Panc1 (cell line): ENCODE data around the gene HTR3C. TPM values are rescaled to one million over a fixed set of nuclear protein-coding genes. Genes with fewer than 3 reads are reported as not detected.

ENCODE experiments used
- ATAC-seq: fragments of 200-7000 bp; cut with Tn5 transposase; 2 replicates; pipeline ENCODE4 v1.9.1; 2020; ENCODE audit warnings: mild to moderate bottlenecking, moderate library complexity
- BruUV-seq: library from RNA; stranded (reverse); fragments of 400-500 nt; replicated peaks from 2 replicates; lab custom pipeline; 2021; lab: Mats Ljungman, UMichigan
- CTCF ChIA-PET: fragments of 300-600 bp; sonication (Branson Sonifier 250); formaldehyde crosslinking; loops from one replicate; lab custom pipeline; 2022; ENCODE audit warnings: antibody characterized with exemption; lab: Charles Lee
- POLR2A ChIA-PET: fragments of 300-600 bp; sonication (Branson Sonifier 250); formaldehyde crosslinking; loops from one replicate; lab custom pipeline; 2022; ENCODE audit warnings: antibody characterized with exemption; lab: Charles Lee
- DNase-seq: peaks from one replicate; pipeline ENCODE4 v3.0.0-alpha.2; 2010; ENCODE audit warnings: low read depth, low spot score
- H3K27ac ChIP-seq: 2 replicates; pipeline ENCODE4 v1.5.1; 2011; ENCODE audit warnings: mild to moderate bottlenecking, low read length, inconsistent platforms
- H3K27me3 ChIP-seq: fragments of 200-500 bp; sonication (Bioruptor generic); 2 replicates; pipeline ENCODE4 v1.6.0; 2014; ENCODE audit warnings: low read length, inconsistent platforms; ENCODE audit not compliant: control insufficient read depth, insufficient read depth
- H3K36me3 ChIP-seq: fragments of 200-500 bp; sonication (Bioruptor generic); 2 replicates; pipeline ENCODE4 v1.5.1; 2014; ENCODE audit warnings: inconsistent platforms, mild to moderate bottlenecking, low read length, moderate library complexity; ENCODE audit not compliant: control insufficient read depth, insufficient read depth
- H3K4me1 ChIP-seq: 2 replicates; pipeline ENCODE4 v1.5.1; 2011; ENCODE audit warnings: inconsistent platforms, mild to moderate bottlenecking, low read length, moderate library complexity; ENCODE audit not compliant: control insufficient read depth, insufficient read depth
- H3K4me3 ChIP-seq, 2 experiments: 2 replicates each; pipeline ENCODE4 v1.5.1; 2011 to 2012; ENCODE audit warnings: low read depth in 2 of 2, low read length in 2 of 2, mild to moderate bottlenecking in 2 of 2, inconsistent platforms in 1 of 2, moderate library complexity in 1 of 2
- H3K9me3 ChIP-seq: fragments of 200-500 bp; sonication (Bioruptor generic); 2 replicates; pipeline ENCODE4 v1.5.1; 2014; ENCODE audit warnings: low read depth, mild to moderate bottlenecking, inconsistent platforms, low read length, moderate library complexity; ENCODE audit not compliant: control insufficient read depth, insufficient read depth
- POLR2AphosphoS5 ChIP-seq: IDR thresholded peaks from 2 replicates; pipeline ENCODE4 v1.6.1; 2012; ENCODE audit warnings: mild to moderate bottlenecking, low read depth, low read length, moderate library complexity
- SIN3A ChIP-seq: IDR thresholded peaks from 2 replicates; pipeline ENCODE4 v1.6.1; 2012; ENCODE audit warnings: low read depth, mild to moderate bottlenecking, low read length, moderate library complexity, borderline replicate concordance; ENCODE audit not compliant: insufficient read depth
- TCF7L2 ChIP-seq: IDR thresholded peaks from 2 replicates; pipeline ENCODE4 v1.6.1; 2011; ENCODE audit warnings: mild to moderate bottlenecking, low read depth, low read length, inconsistent platforms
- in situ Hi-C: cut with HindIII; loops from 2 replicates; pipeline ENCODE4 v1.10.0; 2016; ENCODE audit warnings: low sequenced_read_pairs, low pct_unique_long_range_greater_than_20kb
- intact Hi-C: fragments of 100-400 bp; cut with micrococcal nuclease; formaldehyde crosslinking; loops from one replicate; pipeline ENCODE4 v1.10.0; 2022; ENCODE audit not compliant: unreplicated experiment
- total RNA-seq: library from RNA; stranded (reverse); gene quantifications from one replicate; pipeline ENCODE4 v1.2.1, GENCODE V29; 2021; ENCODE audit not compliant: unreplicated experiment
- TF ChIP-seq, protein P1 (sequence below): fragments of 450-650 bp; IDR thresholded peaks from 2 replicates; pipeline ENCODE4 v1.5.1; 2017; ENCODE audit warnings: mild to moderate bottlenecking
- TF ChIP-seq, protein P2 (sequence below), 2 experiments: IDR thresholded peaks; 2 replicates each; pipeline ENCODE4 v1.6.1; 2011 to 2012; ENCODE audit warnings: low read depth in 2 of 2, control low read depth in 1 of 2, low read length in 1 of 2, mild to moderate bottlenecking in 1 of 2, moderate library complexity in 1 of 2; ENCODE audit not compliant: insufficient read depth in 1 of 2

The HTR3C gene
- total RNA-seq, 1 experiment from 2014 or later = not detected

DNA sequence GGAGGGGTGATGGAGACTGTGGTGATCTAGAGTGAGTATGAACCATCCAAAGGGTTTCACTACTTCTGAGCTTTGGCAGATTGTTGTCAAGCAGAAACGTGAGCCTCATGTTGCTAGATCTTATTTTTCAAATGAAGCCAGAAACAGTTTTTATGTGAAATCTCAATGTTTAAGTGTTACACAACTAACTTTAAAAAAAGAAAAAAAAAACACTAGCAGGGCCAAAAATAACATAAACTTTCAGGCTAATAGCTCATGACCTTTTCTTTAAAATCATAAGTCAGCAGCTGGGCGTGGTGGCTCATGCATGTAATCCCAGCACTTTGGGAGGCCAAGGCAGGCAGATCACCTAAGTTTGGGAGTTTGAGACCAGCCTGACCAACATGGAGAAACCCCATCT, 23.4 kb upstream of the HTR3C start:
- Histone ChIP-seq H3K9me3 (no peaks in the 10 kb centered on the region), H3K36me3 (no peaks in the 10 kb centered on the region), H3K4me1 (no peaks in the 10 kb centered on the region), H3K27ac (no peak overlapping the region), H3K27me3 (peaks cover 5% of the 10 kb centered on the region; the same call in 1 of the 2 replicates), H3K4me3 (no peak overlapping the region)
- ChIA-PET POLR2A (no interaction called here), CTCF (interaction anchor here (0.7 kb wide), 1 partner anchor 10 kb away, joined by 5 read pairs; no protein-coding TSS in a partner anchor)
- intact Hi-C loops (no loop called here), in situ Hi-C loops (no loop called here)
- DNase-seq (no peak), ATAC-seq (no peak)
- TF ChIP-seq, protein P1, sequence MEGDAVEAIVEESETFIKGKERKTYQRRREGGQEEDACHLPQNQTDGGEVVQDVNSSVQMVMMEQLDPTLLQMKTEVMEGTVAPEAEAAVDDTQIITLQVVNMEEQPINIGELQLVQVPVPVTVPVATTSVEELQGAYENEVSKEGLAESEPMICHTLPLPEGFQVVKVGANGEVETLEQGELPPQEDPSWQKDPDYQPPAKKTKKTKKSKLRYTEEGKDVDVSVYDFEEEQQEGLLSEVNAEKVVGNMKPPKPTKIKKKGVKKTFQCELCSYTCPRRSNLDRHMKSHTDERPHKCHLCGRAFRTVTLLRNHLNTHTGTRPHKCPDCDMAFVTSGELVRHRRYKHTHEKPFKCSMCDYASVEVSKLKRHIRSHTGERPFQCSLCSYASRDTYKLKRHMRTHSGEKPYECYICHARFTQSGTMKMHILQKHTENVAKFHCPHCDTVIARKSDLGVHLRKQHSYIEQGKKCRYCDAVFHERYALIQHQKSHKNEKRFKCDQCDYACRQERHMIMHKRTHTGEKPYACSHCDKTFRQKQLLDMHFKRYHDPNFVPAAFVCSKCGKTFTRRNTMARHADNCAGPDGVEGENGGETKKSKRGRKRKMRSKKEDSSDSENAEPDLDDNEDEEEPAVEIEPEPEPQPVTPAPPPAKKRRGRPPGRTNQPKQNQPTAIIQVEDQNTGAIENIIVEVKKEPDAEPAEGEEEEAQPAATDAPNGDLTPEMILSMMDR = no peak
- TF ChIP-seq POLR2AphosphoS5 (no peak), SIN3A (no peak), TCF7L2 (no peak)
- TF ChIP-seq, protein P2, sequence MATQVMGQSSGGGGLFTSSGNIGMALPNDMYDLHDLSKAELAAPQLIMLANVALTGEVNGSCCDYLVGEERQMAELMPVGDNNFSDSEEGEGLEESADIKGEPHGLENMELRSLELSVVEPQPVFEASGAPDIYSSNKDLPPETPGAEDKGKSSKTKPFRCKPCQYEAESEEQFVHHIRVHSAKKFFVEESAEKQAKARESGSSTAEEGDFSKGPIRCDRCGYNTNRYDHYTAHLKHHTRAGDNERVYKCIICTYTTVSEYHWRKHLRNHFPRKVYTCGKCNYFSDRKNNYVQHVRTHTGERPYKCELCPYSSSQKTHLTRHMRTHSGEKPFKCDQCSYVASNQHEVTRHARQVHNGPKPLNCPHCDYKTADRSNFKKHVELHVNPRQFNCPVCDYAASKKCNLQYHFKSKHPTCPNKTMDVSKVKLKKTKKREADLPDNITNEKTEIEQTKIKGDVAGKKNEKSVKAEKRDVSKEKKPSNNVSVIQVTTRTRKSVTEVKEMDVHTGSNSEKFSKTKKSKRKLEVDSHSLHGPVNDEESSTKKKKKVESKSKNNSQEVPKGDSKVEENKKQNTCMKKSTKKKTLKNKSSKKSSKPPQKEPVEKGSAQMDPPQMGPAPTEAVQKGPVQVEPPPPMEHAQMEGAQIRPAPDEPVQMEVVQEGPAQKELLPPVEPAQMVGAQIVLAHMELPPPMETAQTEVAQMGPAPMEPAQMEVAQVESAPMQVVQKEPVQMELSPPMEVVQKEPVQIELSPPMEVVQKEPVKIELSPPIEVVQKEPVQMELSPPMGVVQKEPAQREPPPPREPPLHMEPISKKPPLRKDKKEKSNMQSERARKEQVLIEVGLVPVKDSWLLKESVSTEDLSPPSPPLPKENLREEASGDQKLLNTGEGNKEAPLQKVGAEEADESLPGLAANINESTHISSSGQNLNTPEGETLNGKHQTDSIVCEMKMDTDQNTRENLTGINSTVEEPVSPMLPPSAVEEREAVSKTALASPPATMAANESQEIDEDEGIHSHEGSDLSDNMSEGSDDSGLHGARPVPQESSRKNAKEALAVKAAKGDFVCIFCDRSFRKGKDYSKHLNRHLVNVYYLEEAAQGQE (IDR thresholded peaks at IDR 0.05; ENCODE audit: insufficient read depth in 1 of 2, low read depth in 2 of 2, low read length in 1 of 2) = no peak
- BruUV-seq = no TSS peak

DNA sequence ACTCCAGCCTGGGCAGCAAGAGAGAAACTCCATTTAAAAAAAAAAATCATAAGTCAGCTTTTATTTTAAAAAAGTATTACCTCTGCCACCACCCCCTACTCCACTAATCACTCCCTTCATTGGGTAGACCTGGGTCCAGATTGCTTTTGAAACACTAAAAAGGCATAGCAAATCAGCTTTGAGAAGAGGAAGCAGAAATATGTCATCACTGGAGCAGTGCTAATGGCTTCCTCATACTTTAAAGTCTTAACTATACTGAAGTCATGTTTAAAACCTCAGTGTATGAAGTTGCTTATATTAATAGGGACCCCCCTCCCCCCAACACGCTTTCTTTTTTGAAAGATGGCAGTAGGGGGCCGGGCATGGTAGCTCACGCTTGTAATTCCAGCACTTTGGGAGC, 22.3 kb upstream of the HTR3C start:
- no TSS peak for BruUV-seq
- no peak overlapping the region for H3K27ac ChIP-seq
- H3K4me3 ChIP-seq = no peak overlapping the region
- in situ Hi-C loops (no loop called here), intact Hi-C loops (no loop called here)
- DNase-seq (no peak), ATAC-seq (no peak)
- H3K9me3 ChIP-seq = no peaks in the 10 kb centered on the region
- TF ChIP-seq SIN3A (no peak), POLR2AphosphoS5 (no peak), TCF7L2 (no peak)
- TF ChIP-seq, protein P1 = no peak
- TF ChIP-seq, protein P2 (IDR thresholded peaks at IDR 0.05; ENCODE audit: insufficient read depth in 1 of 2, low read depth in 2 of 2, low read length in 1 of 2) = no peak
- ChIA-PET CTCF (no interaction called here), POLR2A (no interaction called here)
- H3K36me3 ChIP-seq = no peaks in the 10 kb centered on the region
- H3K27me3 ChIP-seq = peaks cover 9% of the 10 kb centered on the region; the same call in 1 of the 2 replicates
- no peaks in the 10 kb centered on the region for H3K4me1 ChIP-seq
